NOMO-1 (cell line): ENCODE data around the gene SLC4A9.
"Not testable (repeated sequence)": the region's sequence is repeated elsewhere in the genome, so short reads cannot be mapped to it uniquely, and the experiment has no call there.

ENCODE experiments used
- DNase-seq, 2 experiments: peaks; one replicate each; lab custom pipeline; 2025; ENCODE audit not compliant: unreplicated experiment in 2 of 2; lab: John Stamatoyannopoulos, UW

Gene SLC4A9

DNA sequence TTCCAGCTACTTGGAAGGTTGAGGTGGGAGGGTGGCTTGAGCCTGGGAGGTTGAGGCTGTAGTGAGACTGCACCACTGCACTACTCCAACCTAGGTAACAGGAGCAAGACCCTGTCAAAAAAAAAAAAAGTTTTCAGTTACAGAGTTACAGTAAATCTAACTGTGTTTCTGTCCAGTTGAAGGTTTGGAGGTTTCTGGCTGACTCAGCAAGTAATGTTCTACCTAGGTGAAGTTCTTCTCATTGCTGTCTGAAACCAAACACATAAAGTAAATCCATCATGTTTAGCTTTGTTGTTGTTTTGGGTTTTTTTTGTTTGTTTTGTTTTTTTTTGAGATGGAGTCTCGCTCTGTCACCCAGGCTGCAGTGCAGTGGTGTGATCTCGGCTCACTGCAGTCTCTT lies 33.7 kb downstream of the SLC4A9 start:
- no peak for DNase-seq

DNA sequence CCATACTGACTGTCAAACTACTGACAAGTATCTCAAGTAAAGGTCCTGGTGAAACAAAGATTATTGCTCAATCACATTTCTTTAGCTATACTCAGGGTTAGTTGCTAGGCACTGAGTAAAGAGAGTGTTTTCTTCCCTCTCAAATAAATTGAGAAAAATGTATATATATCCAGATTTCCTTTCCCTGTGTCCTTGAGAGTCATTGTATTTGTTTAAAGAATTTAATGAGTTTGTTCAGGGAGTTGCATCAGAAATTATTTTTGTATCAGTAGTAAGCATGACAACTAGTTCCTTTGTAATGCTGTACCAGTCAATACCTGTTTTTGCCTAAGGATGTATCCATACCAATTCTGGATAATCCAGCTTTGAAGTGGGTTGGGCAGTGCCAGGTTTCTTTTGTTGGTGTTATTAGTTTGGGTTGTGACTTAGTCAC lies 38.4 kb downstream of the SLC4A9 start:
- DNase-seq, result peak in 1 of 2 experiments; percentile 7

DNA sequence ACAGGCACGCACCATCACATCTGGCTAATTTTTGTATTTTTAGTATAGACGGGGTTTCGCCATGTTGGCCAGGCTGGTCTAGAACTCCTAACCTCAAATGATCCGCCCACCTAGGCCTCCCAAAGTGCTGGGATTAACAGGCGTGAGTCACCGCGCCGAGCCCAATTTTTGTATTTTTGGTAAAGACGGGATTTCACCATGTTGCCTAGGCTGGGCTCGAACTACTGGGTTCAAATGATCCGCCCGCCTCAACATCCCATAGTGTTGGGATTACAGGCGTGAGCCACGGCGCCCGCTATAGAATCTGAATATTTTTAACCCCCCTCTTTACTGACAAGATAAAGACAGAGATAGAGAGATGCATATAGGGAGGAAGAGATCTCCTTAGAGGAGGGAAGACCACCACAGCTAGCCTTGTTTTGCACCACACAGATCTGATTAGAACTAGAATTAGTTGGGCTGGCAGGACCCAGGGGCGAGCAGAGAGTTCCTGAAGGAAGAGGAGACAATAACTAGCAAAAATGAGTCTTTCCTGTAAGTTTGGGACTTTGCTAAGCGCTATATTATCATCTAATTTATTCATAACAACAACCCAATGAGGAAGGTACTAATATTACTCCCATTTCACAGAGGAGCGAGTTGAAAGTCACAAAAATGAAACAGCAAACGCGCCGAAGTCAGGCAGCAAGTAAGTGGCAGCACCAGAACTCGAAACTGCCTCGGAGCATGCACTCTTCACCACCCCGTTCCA lies 40.2 kb downstream of the SLC4A9 start:
- DNase-seq, result peak in 1 of 2 experiments; percentile 46

DNA sequence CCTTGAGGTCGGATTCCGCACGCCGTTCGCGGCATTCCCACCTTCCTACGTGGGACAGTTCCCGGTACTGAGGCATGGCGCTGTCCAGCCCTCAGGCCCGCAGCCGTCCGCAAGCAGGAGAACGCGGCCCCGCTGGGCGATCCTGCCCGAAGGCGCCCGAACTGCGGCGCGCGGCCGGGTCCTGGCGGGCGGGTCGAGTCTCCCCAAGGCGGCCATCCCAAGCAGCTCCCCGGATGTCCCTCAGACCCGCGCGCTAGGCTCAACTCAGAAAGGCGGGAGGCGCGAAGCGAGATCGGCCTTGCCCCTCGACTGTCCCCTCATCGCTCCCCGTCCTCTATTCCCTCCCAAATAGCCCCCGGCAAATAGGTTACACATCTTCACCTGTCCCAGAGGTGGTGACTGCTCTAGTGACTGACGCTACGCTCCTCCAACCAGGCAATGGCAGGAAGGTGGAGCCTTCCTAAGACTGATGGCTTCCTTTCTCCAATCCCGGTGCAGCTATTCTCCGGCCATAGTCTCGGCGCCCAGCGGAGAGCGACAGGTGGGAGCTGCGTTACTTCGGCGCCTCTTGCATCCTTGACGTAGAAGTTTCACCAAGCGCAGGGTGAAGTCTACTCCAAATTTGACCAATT lies 40.9 kb downstream of the SLC4A9 start:
- peak; percentile 89 to 96 for DNase-seq

DNA sequence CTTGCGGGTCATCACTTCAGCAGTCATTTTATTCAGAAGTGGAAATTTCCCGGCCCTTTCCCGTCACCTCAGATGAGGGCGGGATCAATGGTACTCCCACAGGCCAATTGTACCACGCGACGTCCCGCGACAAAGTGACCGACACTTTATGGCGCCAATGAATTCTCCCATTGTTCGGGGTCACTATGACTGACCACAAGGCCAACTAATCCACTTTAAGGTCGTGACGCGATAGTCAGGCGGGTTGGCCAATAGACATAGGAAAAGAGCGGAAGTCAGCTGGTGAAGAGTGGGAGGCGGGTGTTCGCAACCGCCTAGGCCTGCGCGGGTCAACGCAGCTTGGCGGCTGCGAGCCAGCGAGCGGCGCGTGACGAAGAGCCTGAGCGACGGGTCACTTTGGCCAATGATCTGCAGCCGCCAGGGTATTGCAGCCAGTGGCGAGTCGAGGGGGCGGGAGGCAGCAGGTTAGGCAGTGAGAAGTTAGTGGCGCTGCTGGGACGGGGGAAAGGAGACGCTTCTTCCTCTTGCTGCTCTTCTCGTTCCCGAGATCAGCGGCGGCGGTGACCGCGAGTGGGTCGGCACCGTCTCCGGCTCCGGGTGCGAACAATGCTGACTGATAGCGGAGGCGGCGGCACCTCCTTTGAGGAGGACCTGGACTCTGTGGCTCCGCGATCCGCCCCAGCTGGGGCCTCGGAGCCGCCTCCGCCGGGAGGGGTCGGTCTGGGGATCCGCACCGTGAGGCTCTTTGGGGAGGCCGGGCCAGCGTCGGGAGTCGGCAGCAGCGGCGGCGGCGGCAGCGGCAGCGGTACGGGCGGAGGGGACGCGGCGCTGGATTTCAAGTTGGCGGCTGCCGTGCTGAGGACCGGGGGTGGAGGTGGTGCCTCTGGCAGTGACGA lies 41.6 kb downstream of the SLC4A9 start, which contains the start of gene ANKHD1:
TSS of gene ANKHD1 (plus strand) at position 472 of the 896 bp plus-strand sequence. CDS start at position 607, 135 bp downstream.
- peak; percentile 99 for DNase-seq

DNA sequence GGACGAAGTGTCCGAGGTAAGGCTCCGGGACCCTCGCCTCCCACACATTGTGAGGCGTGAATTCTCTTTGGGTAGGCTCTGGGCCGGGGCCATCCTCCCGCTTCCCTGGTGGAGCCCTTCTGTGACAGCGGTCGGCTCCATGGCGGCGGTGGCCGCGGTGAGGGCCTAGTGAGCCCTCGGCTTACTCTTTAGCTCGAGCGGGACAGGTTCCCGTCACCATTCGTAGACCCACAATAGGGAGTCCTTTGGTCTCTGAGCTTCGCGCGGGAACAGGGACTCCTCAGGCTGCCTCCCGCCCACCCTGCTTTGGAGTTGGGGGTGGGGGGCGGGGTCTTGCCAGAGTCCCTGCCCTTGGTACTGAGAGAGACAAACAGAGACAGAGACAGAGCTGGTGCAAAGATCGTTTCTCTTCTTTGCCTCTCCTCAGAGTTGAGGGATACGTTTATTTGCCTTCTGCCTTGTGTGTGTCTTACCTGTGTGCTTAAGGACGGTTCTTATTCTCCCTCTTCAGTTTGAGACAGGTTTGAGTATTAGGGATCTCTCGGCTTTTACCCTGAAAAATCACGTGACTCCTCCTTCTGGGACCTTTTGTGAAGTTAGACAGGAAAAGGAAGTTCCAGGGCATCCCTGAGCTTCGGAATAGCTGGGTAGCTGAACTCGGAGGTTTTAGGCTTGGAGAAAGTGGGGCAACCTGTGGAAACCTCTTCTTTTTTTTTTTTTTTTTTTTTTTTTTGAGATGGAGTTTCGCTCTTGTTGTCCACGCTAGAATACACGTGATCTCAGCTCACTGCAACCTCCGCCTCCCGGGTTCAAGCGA lies 42.5 kb downstream of the SLC4A9 start:
- peak in 1 of 2 experiments; percentile 30 for DNase-seq

DNA sequence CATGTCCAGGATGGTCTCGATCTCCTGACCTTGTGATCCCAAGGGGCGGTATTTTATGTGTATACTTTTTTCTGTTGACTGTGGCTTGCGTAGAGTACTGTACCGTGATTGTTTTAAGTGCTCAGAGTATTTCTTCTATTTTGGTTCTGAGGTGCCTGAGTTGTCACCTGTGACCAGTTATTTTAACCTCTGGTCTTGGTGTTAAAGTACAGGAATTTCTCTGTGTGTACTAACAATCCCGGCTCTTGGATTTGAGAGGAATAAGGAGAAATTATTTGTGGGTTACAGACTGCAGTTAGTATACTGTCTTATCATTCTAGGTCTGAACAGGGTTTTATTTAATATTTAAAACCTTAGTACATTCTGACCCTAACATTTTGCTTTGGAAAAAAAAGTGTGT lies 43.6 kb downstream of the SLC4A9 start:
- DNase-seq, result no peak

DNA sequence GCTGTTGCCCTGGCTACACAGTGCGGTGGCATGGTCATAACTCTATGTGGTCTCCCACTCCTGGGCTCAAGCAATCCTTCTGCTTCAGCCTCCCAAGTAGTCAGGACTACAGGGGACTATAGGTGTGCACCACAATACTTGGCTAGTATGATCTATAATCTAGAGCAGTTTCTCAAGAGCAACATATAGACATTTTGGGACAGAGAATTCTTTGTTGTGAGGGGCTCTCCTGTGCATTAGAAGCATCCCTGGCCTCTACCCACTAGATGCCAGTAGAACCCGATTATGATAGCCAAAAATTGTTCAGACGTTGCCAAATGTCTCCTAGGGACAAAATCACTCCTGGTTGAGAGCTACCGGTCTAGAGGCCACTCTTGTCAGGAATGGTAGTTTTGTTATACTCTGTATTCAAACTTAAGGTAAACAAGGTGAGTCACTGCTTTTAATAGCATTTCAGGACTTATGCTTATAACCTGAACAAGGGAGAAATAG lies 48.8 kb downstream of the SLC4A9 start:
- DNase-seq, result no peak

DNA sequence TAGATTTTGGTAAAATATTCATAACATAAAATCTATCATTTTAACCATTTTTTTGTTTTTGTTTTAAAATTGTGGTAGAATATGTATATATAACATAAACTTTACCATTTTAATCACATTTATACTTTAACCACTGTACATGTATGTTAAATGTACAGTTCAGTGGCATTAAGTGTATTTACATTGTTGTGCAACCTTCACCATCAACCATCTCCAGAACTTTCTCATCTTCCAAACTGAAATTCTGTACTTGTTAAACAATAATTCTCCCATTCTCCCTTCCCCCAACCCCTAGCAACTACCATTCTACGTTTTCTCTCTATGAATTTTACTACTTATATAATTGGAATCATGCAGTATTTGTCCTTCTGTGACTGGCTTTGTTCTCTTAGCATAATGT lies 53.2 kb downstream of the SLC4A9 start:
- DNase-seq, result no peak

DNA sequence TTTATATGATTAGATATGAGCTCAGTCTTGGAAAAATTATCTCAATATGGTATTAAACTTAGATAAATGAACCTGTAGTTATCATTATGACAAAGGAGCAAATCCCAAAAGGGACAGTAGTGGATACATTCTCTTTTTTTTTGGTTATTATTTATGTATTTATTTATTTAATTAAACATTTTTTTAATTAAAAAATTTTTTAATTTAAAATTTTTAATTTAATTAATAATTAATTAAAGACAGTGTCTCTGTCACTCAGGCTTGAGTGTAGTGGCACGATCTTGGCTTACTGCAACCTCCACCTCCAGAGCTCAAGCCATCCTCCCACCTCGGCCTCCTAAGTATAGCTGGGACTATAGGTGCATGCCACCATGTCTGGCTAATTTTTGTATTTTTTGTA lies 57.2 kb downstream of the SLC4A9 start:
- no peak for DNase-seq

DNA sequence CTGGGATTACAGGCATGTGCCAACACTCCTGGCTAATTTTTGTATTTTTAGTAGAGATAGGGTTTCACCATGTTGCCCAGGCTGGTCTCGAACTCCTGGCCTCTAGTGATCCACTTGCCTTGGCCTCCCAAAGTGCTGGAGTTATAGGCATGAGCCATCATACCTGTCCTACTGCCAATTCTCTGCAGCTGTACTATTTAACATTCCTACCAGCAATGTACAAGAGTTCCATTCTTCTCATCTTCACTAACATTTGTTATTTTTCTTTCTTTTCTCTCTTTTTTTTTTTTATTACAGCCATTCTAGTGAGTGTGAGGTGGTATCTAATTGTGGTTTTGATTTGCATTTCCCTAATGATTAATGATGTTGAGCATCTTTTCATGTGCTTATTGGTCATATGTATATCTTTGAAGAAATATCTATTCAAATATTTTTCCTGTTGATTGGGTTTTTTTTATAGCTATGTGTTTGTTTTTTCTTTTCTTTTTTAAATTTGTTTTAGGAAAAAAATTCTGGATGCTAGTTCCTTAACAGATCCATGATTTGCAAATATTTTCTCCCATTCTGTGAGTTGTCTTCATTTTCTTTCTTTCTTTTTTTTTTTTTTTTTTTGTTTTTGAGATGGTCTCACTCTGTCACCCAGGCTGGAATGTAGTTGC lies 59.0 kb downstream of the SLC4A9 start:
- no peak for DNase-seq

DNA sequence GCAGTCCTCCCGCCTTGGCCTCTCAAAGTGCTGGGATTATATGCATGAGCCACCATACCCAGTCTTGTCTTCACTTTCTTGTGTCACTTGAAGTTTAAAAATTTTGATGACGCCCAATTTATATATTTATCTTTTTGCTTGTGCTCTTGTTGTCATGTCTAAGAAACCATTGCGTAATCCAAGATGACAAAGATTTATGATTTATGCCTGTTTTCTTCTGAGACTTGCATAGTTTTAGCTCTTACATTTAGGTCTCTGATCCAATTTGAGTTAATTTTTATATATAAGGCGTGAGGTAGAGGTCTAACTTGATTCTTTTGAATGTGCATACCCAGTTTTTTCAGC lies 60.2 kb downstream of the SLC4A9 start:
- DNase-seq, result no peak

DNA sequence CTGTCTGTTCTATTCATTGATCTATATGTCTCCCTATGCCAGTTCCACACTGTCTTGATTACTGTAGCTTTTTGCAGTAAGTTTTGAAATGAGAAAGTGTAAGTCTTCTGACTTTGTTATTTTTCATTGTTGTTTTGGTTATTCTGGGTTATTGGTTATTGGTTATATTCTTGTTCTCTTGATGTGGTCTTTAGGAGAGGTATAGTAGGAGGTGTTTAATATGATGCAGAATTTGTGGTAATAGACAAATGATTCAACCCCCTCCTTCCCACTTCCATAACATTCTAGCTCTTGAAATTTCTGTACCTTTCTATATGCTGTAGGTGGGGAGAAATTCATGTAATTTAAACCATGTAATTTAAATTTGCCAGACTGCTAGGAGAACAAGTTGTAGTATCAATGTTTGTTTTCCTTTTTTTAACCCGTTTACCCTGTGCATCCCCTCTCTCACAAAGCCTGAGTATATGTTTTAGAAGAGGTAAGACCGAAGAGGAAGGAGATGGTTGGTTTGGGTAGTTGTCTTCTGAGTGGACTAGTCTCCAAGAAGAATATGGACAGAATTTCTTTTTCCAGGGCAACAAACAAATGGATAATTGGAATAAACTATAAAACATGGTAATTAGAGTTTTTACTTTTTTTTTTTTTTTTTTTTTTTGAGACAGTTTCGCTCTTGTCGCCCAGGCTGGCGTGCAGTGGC lies 60.8 kb downstream of the SLC4A9 start:
- DNase-seq, result no peak

DNA sequence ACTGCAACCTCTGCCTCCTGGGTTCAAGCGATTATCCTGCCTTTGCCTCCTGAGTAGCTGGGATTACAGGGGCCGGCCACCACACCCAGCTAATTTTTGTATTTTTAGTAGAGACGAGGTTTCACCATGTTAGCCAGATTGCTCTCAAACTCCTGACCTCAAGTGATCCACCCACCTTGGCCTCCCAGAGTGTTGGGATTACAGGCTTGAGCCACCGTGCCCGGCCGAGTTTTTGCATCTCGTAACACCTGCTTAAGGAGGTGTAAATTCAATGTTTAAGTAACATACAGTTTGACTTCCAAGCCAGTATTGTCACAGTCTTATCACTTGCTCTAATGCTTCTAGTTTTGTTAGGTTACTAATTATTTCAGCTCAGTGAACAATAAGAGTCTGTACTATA lies 61.4 kb downstream of the SLC4A9 start:
- not testable (repeated sequence) for DNase-seq

DNA sequence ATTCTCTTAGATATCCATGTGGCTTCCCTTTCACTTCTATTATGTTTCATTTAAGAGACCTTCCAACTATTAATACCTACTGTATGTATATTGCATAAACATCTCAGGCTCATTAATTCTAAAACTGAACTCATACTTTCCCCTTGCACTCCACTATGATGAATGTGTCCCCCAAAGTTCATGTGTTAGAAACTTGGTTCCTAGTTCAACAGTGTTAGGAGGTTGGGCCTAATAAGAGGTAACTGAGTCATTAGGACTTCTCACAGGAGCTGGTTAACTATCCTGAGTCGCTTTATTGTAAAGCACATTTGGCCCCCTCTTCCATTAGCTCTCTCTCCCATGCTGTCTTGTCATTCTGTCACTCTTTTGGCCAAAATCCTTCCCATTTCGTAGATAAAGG lies 63.6 kb downstream of the SLC4A9 start:
- no peak for DNase-seq

DNA sequence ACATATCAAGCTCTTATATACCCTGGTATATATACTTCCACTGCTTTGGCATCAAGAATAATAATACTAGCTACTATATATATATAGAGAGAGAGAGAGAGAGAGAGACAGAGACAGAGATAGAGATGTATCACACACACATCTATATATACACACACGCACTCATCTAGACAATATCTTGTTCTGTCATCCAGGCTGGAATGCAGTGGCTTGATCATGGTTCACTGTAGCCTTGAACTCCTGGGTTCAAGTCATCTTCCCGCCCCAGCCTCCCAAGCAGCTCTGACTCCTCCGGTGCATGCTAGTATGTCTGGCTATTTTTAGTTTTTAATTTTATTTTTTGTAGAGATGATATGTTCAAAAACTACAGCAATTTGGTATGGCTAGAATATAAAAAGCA lies 64.1 kb downstream of the SLC4A9 start:
- DNase-seq, result no peak
